ENCODE data around the gene GSE1. TPM values are rescaled to one million over a fixed set of nuclear protein-coding genes. Genes with fewer than 3 reads are reported as not detected.

Gene GSE1
- total RNA-seq, result 10 to 100 TPM; 18.4 to 19.8 TPM

DNA sequence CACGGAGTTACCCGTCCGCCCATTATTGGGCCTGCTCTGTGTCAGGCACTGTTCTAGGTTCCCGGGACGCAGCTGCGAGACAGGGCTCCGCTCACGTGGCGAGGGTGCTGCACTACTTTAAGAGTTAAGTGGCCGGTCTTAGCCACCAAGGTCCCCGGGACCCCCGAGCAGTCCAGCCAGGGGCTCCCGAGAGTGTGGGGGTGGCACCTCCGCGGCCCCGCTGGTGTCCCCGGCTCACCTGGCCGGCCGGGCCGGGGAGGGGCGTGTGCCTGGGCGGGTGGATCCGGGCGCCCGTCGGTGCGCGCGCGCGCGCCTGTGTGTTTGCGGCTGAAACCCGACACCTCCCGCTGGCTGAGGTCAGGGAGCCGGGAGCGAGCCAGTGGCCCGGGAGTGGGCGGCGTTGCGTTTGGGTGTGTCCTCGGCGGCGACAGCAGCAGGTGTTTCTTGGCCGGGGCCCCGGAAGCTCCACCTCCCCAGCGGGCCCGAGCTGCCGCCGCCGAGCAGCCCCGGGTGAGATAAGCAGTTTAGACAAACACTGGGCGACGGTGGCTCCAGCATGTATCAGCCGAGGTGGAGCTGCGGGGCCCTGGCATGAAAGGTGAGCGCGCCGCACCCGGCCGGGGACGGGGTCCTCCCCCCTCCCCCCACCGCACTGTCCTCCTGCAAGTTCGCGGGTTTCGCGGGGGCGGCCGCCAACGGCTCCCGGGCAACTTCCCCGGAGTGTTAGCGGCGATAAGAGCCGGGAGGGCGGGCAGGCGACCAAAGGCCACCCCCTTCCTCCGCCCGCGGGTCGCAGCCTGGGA, at the start of gene GSE1:
TSS of gene GSE1 (plus strand) at position 522 of the 803 bp plus-strand sequence. CDS start at position 592, 70 bp downstream.
- POLR2A ChIA-PET, result interaction anchor here (1.3 to 5.3 kb wide), 3 partner anchors 56 to 192 kb away, joined by 3 to 41 read pairs (median 5); no protein-coding TSS in a partner anchor
- Mint-ChIP-seq H3K4me3 (peak within 1 kb of the TSS; percentile 68), H3K4me1 (peaks cover 46% of the 10 kb centered on the region), H3K9me3 (no peaks in the 10 kb centered on the region), H3K27me3 (peaks cover 11% of the 10 kb centered on the region), H3K27ac (peak within 1 kb of the TSS; percentile 40), H3K36me3 (ENCODE audit: low read depth) (no peaks in the 10 kb centered on the region)
- CTCF ChIA-PET, result interaction anchor here (0.7 to 2.3 kb wide), 5 partner anchors 56 to 197 kb away, joined by 3 to 15 read pairs (median 3); no protein-coding TSS in a partner anchor
- peak; percentile 77 for DNase-seq

DNA sequence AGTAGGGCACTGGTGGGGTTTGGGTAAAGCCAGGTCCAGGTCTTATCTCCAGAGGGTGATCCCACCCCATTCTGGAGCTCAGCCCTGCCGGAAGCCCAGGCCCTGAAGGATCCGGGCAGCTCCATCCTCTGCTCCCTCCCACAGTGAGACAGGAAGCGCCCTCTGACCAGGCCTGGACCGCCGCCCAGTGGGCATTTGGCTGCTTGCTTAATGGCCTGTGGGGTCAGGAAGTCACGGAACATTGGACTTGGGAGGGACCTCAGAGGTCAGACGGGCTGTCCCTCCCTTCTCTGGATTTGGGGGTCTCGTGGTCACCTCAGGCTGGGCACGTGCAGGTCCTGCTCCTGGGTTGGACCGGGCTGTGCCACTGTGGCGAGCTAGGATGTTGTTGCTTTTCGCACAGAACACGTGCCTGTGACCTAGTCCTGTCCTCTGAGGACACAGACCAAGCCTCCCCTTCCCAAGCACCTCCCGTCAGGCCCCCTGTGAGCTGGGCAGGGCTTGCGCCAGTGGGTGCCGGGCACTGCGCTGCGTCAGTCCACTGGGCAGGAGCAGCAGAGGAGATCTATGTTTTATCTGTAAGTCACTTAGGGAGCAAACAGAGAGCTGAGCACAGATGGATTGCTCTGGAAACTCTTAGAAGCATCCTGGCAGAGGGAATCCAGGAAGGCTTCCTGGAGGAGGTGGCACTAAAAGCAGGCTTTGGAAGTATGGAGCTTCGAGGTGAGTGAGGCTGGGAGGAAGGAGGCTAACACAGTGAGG, 49.4 kb upstream of the GSE1 start:
- no peaks in the 10 kb centered on the region for H3K9me3 Mint-ChIP-seq
- no peak overlapping the region for H3K27ac Mint-ChIP-seq
- H3K36me3 Mint-ChIP-seq (ENCODE audit: low read depth), result no peaks in the 10 kb centered on the region
- H3K4me1 Mint-ChIP-seq, result peaks cover 25% of the 10 kb centered on the region
- ChIA-PET POLR2A (interaction anchor here (2.8 kb wide), 1 partner anchor 10 kb away, joined by 20 read pairs; no protein-coding TSS in a partner anchor), CTCF (interaction anchor here (1.5 kb wide), 1 partner anchor 71 kb away, joined by 3 read pairs; no protein-coding TSS in a partner anchor)
- no peaks in the 10 kb centered on the region for H3K27me3 Mint-ChIP-seq
- no peak for DNase-seq
- H3K4me3 Mint-ChIP-seq, result no peak overlapping the region

DNA sequence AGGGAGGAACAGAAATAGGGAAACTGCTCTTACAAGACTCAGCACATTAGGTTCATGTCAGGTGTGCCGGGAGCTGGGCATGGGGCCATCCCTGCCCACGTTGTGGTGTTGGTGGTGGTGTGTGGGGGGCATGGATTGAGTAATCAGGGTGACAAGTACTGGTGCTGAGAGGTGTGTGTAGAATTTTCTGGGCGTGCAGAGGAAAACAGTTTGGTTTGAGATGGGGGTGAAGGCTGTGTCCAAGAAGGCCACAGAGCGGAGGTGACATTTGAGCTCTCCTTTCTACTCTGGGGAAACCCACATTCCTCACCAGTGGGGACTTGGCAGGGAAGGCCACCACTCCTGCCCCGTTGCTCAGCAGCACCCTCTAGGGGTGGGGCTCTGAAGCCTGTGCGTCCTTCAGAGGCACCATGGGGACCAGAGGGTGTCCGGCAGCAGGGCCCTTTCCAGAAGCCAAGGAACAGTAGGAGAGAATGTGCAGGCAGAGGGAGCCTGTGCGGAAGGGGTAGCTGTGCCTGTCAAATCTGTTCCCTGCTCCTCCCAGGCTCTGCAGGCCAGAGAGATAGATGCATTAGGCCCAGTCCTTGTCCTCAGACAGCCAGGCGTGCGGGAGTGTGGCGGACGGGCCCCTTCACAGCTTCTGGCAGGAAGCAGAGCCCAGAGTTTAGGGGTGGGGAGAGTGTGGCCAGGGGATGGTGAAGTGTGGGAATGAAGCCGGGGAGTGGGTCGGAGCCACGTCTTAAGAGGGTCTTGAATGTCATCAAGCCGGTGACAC, 48.7 kb upstream of the GSE1 start:
- Mint-ChIP-seq H3K27me3 (no peaks in the 10 kb centered on the region), H3K36me3 (ENCODE audit: low read depth) (peaks cover 4% of the 10 kb centered on the region), H3K27ac (no peak overlapping the region), H3K4me1 (peaks cover 26% of the 10 kb centered on the region), H3K4me3 (no peak overlapping the region), H3K9me3 (peaks cover 3% of the 10 kb centered on the region)
- ChIA-PET CTCF (interaction anchor here (1.1 to 1.5 kb wide), 2 partner anchors 11 to 71 kb away, joined by 3 to 4 read pairs; no protein-coding TSS in a partner anchor), POLR2A (interaction anchor here (1.3 to 2.8 kb wide), 2 partner anchors 8 to 11 kb away, joined by 4 to 20 read pairs; no protein-coding TSS in a partner anchor)
- DNase-seq, result peak; percentile 27

DNA sequence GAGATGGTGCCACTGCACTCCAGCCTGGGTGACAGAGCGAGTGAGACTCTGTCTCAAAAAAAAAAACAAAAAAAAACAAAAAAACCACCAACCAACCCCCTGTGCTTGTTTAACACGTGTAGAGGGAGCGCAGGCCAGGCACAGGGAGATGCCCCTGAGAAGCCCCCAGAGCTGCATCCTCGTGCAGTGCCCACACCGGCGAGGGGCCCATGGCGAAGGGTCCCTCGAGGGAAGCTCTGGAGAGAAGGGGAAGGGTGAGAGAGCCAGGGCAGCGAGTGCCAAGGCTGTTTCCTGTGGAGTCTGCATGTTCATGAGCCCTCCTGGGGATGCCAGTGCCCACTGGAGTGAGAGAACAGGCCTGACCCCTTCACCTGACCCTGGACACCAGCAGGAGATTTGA, 47.8 kb upstream of the GSE1 start:
- Mint-ChIP-seq H3K27me3 (no peaks in the 10 kb centered on the region), H3K4me3 (no peak overlapping the region), H3K36me3 (ENCODE audit: low read depth) (peaks cover 4% of the 10 kb centered on the region), H3K27ac (no peak overlapping the region), H3K4me1 (peaks cover 35% of the 10 kb centered on the region), H3K9me3 (peaks cover 3% of the 10 kb centered on the region)
- no peak for DNase-seq
- POLR2A ChIA-PET, result interaction anchor here (1.3 to 2.8 kb wide), 2 partner anchors 9 to 12 kb away, joined by 4 to 20 read pairs; no protein-coding TSS in a partner anchor
- CTCF ChIA-PET, result interaction anchor here (1.1 to 1.4 kb wide), 2 partner anchors 11 to 12 kb away, joined by 3 to 4 read pairs; no protein-coding TSS in a partner anchor

DNA sequence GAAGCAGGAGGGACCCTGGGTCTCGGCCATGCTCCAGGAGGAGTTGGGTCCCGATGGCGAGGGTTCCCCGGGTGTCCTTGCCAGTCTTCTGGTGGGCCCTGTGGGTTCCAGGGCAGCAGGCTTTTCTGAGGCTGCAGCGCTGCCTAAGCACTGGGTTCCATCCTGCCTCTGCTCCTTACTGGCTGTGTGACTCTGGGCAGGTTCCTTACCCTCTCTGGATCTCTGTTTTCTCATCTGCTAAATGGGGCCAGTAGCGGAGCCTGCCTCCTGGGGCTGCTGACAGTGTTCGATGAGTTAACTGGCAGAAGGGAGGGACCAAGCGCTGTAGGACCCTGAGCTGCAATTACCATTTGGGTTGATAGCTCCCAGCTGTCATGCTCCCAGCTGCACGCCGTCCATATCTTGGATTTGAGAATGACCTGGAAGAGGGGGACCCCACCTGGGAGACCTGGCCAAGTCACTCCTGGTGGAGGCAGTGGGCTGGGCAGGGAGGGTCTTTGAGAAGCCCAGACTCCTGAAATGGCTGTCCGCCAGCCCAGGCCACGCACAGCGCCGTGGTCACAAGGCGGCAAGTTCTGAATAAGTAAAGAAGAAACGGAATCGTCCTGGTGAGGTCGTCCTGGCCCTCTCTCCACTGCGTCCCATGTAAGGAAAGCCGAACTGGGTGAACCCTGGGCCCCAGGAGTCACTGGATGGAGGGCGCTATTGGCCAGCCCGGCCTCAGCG, 47.2 kb upstream of the GSE1 start:
- H3K27ac Mint-ChIP-seq, result no peak overlapping the region
- CTCF ChIA-PET, result interaction anchor here (1.1 to 1.4 kb wide), 2 partner anchors 11 to 13 kb away, joined by 3 to 4 read pairs; no protein-coding TSS in a partner anchor
- H3K27me3 Mint-ChIP-seq, result no peaks in the 10 kb centered on the region
- peaks cover 4% of the 10 kb centered on the region for H3K36me3 Mint-ChIP-seq (ENCODE audit: low read depth)
- H3K4me1 Mint-ChIP-seq, result peaks cover 41% of the 10 kb centered on the region
- peaks cover 3% of the 10 kb centered on the region for H3K9me3 Mint-ChIP-seq
- no peak overlapping the region for H3K4me3 Mint-ChIP-seq
- no peak for DNase-seq
- POLR2A ChIA-PET, result interaction anchor here (1.3 to 4.4 kb wide), 2 partner anchors 9 to 12 kb away, joined by 4 to 33 read pairs; no protein-coding TSS in a partner anchor

DNA sequence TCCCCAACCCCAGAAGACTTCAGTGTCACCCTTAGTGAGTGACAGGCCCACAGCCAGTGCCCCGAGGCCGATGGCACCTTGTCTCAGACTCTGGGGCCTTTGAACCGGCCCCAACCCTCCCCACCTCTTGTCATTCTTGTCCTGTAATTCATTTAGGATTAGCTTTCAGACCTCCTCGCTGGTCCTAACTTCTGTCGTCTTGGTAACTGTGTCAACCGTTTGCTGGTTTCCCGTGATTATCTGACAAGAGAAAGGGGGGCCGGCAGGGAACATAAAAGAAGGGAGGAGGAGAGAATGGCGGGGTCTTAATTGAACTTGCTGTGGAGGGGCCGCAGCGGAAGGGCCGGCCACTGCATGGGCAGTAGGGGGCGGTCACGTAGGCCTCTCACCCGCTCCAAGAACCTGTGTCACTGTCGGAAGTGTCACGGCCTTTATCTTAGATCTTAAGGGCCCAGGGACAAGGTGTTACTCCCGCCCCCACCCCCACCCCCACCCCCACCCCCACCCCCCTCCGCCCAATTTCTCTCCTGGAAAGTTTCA, 46.5 kb upstream of the GSE1 start:
- Mint-ChIP-seq H3K27ac (no peak overlapping the region), H3K9me3 (peaks cover 3% of the 10 kb centered on the region), H3K36me3 (ENCODE audit: low read depth) (peaks cover 4% of the 10 kb centered on the region), H3K4me3 (no peak overlapping the region), H3K4me1 (peaks cover 48% of the 10 kb centered on the region), H3K27me3 (no peaks in the 10 kb centered on the region)
- POLR2A ChIA-PET, result interaction anchor here (4.4 to 4.9 kb wide), 2 partner anchors 9 to 13 kb away, joined by 33 to 37 read pairs; no protein-coding TSS in a partner anchor
- DNase-seq, result no peak
- CTCF ChIA-PET, result interaction anchor here (1.3 to 1.4 kb wide), 2 partner anchors 9 to 12 kb away, joined by 3 to 8 read pairs; no protein-coding TSS in a partner anchor

DNA sequence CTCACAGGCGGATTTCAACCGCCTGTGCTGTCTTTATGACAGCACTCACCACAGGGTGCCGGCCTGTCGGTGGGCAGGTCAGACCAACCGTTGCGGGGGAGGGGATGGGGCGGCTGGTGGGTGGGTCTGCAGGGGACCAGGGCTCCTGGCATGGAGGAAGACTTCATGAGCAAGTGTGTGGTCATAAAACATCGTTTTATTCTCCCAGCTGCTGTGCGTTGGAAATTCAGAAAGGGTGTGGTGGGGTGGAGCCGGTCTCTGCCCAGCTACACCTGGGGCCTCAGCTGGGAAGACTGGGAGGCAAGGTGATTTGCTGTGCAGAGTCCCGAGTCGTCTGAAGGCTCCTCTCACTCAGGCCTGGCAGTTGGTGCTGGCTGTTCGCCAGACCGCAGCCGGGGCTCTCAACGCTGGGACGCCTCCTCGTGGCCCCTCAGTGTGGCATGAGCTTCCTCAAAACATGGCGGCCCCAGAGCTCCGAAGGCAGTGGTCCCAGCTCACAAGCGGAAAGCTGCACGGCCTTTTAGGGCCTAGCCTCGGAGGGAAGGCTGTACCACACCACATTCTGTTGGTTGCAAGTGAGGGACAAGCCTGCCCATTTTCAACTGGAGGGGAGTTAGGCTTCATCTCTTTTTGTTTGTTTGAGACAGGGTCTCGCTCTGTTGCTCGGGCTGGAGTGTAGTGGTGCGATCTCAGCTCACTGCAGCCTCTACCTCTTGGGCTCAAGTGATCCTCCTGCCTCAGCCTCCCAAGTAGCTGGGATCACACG, 45.8 kb upstream of the GSE1 start:
- CTCF ChIA-PET, result interaction anchor here (1.3 to 2.4 kb wide), 2 partner anchors 10 to 148 kb away, joined by 8 read pairs; no protein-coding TSS in a partner anchor
- DNase-seq, result no peak
- peaks cover 55% of the 10 kb centered on the region for H3K4me1 Mint-ChIP-seq
- H3K4me3 Mint-ChIP-seq, result no peak overlapping the region
- H3K9me3 Mint-ChIP-seq, result peaks cover 3% of the 10 kb centered on the region
- H3K36me3 Mint-ChIP-seq (ENCODE audit: low read depth), result peaks cover 4% of the 10 kb centered on the region
- POLR2A ChIA-PET, result interaction anchor here (4.4 to 4.9 kb wide), 2 partner anchors 9 to 13 kb away, joined by 33 to 37 read pairs; no protein-coding TSS in a partner anchor
- H3K27me3 Mint-ChIP-seq, result no peaks in the 10 kb centered on the region
- no peak overlapping the region for H3K27ac Mint-ChIP-seq

DNA sequence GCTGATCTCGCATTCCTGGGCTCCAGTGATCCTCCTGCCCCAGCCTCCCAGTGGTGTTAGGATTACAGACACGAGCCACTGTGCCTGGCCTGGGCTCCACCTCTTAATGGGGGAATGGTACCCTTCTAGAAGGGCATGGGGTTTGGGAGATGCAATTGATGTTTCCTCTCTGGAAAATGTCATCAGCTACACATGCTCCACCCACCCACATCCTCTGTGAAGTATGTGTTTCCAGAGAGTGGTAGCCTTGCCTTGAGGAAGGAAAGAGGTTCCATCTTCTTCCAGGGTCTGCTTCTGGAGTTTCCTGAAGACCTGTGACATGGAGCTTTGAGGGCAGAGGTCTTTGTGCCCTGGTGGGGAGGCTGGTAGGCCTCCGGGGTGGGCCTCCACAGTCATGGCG, 45.2 kb upstream of the GSE1 start:
- H3K9me3 Mint-ChIP-seq, result peaks cover 3% of the 10 kb centered on the region
- H3K4me3 Mint-ChIP-seq, result no peak overlapping the region
- peaks cover 59% of the 10 kb centered on the region for H3K4me1 Mint-ChIP-seq
- H3K36me3 Mint-ChIP-seq (ENCODE audit: low read depth), result peaks cover 4% of the 10 kb centered on the region
- H3K27ac Mint-ChIP-seq, result no peak overlapping the region
- CTCF ChIA-PET, result interaction anchor here (1.3 to 2.4 kb wide), 2 partner anchors 11 to 148 kb away, joined by 8 read pairs; no protein-coding TSS in a partner anchor
- DNase-seq, result no peak
- no peaks in the 10 kb centered on the region for H3K27me3 Mint-ChIP-seq
- POLR2A ChIA-PET, result interaction anchor here (4.4 to 4.9 kb wide), 2 partner anchors 10 to 14 kb away, joined by 33 to 37 read pairs; no protein-coding TSS in a partner anchor

DNA sequence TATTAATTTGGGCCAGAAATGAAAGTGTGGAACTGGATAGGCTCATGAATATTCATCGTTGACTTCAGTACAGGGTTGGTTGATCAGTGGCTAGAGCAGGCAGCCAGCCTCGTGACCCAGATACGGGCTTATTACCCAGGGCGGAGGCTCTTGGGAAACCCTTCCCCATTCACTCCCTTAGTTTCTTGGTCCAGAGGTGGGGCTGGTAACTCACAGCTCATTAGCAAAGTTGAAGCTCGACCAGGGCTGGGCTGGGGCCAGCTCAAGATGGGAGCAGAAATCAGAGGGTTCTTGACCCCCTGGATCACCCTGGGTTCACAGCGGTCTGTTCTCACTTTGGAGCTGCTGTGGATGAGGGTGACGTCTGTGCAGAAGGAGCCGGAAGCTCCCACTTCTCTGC, 44.6 kb upstream of the GSE1 start:
- H3K4me1 Mint-ChIP-seq, result peaks cover 59% of the 10 kb centered on the region
- H3K27me3 Mint-ChIP-seq, result no peaks in the 10 kb centered on the region
- H3K9me3 Mint-ChIP-seq, result peaks cover 3% of the 10 kb centered on the region
- ChIA-PET POLR2A (interaction anchor here (4.4 to 4.9 kb wide), 2 partner anchors 11 to 15 kb away, joined by 33 to 37 read pairs; no protein-coding TSS in a partner anchor), CTCF (interaction anchor here (2.2 to 2.4 kb wide), 2 partner anchors 48 to 149 kb away, joined by 8 to 11 read pairs; no protein-coding TSS in a partner anchor)
- no peak overlapping the region for H3K27ac Mint-ChIP-seq
- no peak overlapping the region for H3K4me3 Mint-ChIP-seq
- H3K36me3 Mint-ChIP-seq (ENCODE audit: low read depth), result peaks cover 4% of the 10 kb centered on the region
- no peak for DNase-seq

DNA sequence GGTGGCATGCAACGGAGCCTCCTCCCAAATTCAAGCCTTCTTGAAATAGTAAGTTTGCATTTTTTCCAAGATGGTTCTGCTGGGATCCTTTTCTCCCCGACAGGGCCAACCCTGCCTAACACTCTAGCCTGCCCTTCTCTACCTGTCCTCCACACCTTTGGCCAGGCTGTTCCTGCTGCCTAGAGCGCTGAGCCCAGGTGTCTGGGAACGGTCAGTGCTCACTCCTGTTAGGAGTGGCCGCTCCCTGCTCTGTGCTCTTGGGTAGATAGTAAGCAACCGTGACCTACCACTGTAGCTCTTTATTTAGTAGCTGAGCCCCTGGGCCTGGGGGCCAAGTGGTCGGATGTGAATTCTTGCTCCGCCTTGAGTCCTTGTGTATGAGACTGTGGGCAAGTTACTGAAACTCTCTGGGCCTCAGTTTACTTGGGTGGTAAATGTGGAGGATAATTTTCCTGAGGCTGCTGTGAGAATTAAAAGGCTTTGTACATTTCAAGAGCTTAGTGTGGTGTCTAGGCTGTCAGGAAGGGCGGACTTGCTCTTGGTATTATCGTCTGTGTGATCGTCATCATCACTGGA, 44.0 kb upstream of the GSE1 start:
- peak overlapping the region; percentile 72 for H3K27ac Mint-ChIP-seq
- DNase-seq, result no peak
- H3K36me3 Mint-ChIP-seq (ENCODE audit: low read depth), result peaks cover 4% of the 10 kb centered on the region
- H3K4me3 Mint-ChIP-seq, result no peak overlapping the region
- H3K4me1 Mint-ChIP-seq, result peaks cover 55% of the 10 kb centered on the region
- H3K9me3 Mint-ChIP-seq, result peaks cover 3% of the 10 kb centered on the region
- ChIA-PET POLR2A (interaction anchor here (4.4 to 4.9 kb wide), 2 partner anchors 11 to 15 kb away, joined by 33 to 37 read pairs; no protein-coding TSS in a partner anchor), CTCF (interaction anchor here (0.9 to 2.4 kb wide), 5 partner anchors 10 to 150 kb away, joined by 4 to 11 read pairs (median 8); no protein-coding TSS in a partner anchor)
- no peaks in the 10 kb centered on the region for H3K27me3 Mint-ChIP-seq

All from activated CD4-positive, alpha-beta memory T cell treated with anti-CD3 and anti-CD28 coated beads, Interleukin-2, amount 10 ng/mL, durations not matched to agents 7 days and 5 days (primary cell).